Activated effector memory CD4-positive, alpha-beta T cell treated with Interleukin-2 at 50 U/mL for 16 hours (primary cell): ENCODE data around the gene SAMD1.

ENCODE experiments used
- DNase-seq: peaks from one replicate; pipeline ENCODE4 v3.0.0-alpha.2; 2020

SAMD1 gene

GRCh38 chr19:14090509-14091080, at the start of gene SAMD1:
SAMD1 (minus strand) TSS chr19:14090751.
- peak; percentile 80 for DNase-seq

- no peak for DNase-seq
Measured at GRCh38 chr19:14139944-14140343, 49.4 kb upstream of the SAMD1 start.

GRCh38 chr19:14138576-14139265, 48.2 kb upstream of the SAMD1 start:
- no peak for DNase-seq

GRCh38 chr19:14136509-14137281, 46.1 kb upstream of the SAMD1 start, which contains the start of gene ASF1B:
ASF1B (minus strand) TSS chr19:14136589; CDS start chr19:14136456, 133 bp downstream.
- peak; percentile 97 for DNase-seq

GRCh38 chr19:14135985-14136508, 45.5 kb upstream of the SAMD1 start:
- no peak for DNase-seq

GRCh38 chr19:14135355-14135754, 44.8 kb upstream of the SAMD1 start:
- DNase-seq = no peak

GRCh38 chr19:14127929-14128509, 37.5 kb upstream of the SAMD1 start:
- DNase-seq = no peak

- DNase-seq = no peak
Measured at GRCh38 chr19:14127176-14127575, 36.6 kb upstream of the SAMD1 start.

- DNase-seq = no peak
Measured at GRCh38 chr19:14122924-14123323, 32.4 kb upstream of the SAMD1 start.

GRCh38 chr19:14120497-14120780, 29.9 kb upstream of the SAMD1 start:
- no peak for DNase-seq

GRCh38 chr19:14119644-14120496, 29.3 kb upstream of the SAMD1 start:
- DNase-seq = no peak

- DNase-seq = no peak
Measured at GRCh38 chr19:14119146-14119545, 28.6 kb upstream of the SAMD1 start.

- DNase-seq = peak; percentile 11
Measured at GRCh38 chr19:14118165-14119051, 27.9 kb upstream of the SAMD1 start.

GRCh38 chr19:14117668-14118164, 27.2 kb upstream of the SAMD1 start, which contains the start of gene PRKACA:
PRKACA (minus strand) TSS chr19:14117762; CDS start chr19:14117547, 215 bp downstream.
- peak; percentile 98 for DNase-seq

GRCh38 chr19:14116918-14117578, 26.5 kb upstream of the SAMD1 start:
- no peak for DNase-seq

- no peak for DNase-seq
Measured at GRCh38 chr19:14116525-14116917, 26.0 kb upstream of the SAMD1 start.

GRCh38 chr19:14115756-14116155, 25.2 kb upstream of the SAMD1 start:
- no peak for DNase-seq

- peak; percentile 25 for DNase-seq
Measured at GRCh38 chr19:14114854-14115253, 24.3 kb upstream of the SAMD1 start.

- no peak for DNase-seq
Measured at GRCh38 chr19:14114439-14114838, 23.9 kb upstream of the SAMD1 start.

GRCh38 chr19:14113762-14114414, 23.3 kb upstream of the SAMD1 start:
- DNase-seq = no peak
